ENCODE measurements around the gene USP17L17.
"Not testable (repeated sequence)": the region's sequence is repeated elsewhere in the genome, so short reads cannot be mapped to it uniquely, and the experiment has no call there.

USP17L17 gene

GRCh38 chr4:9243579-9243978 lies at the start of gene USP17L17:
Gene USP17L17, plus strand, starts transcription at chr4:9243879. Its CDS starts 0 bp downstream, at chr4:9243879.
- DNase-seq (ENCODE audit: low read depth); H3K4me3 ChIP-seq (ENCODE audit: low read depth, low read length): not testable (repeated sequence)

GRCh38 chr4:9210357-9210756 lies 33.3 kb upstream of the USP17L17 start, which contains the start of gene USP17L10:
Gene USP17L10, plus strand, starts transcription at chr4:9210657. Its CDS starts 0 bp downstream, at chr4:9210657.
- not testable (repeated sequence) for H3K4me3 ChIP-seq (ENCODE audit: low read depth, low read length); DNase-seq (ENCODE audit: low read depth)

- DNase-seq (ENCODE audit: low read depth); H3K4me3 ChIP-seq (ENCODE audit: low read depth, low read length): not testable (repeated sequence)
Observed at GRCh38 chr4:9214701-9215100, 29.0 kb upstream of the USP17L17 start.

GRCh38 chr4:9215105-9215504 lies 28.6 kb upstream of the USP17L17 start, which contains the start of gene USP17L11:
Gene USP17L11, plus strand, starts transcription at chr4:9215405. Its CDS starts 0 bp downstream, at chr4:9215405.
- H3K4me3 ChIP-seq (ENCODE audit: low read depth, low read length); DNase-seq (ENCODE audit: low read depth): not testable (repeated sequence)

- not testable (repeated sequence) for H3K4me3 ChIP-seq (ENCODE audit: low read depth, low read length); DNase-seq (ENCODE audit: low read depth)
Observed at GRCh38 chr4:9219852-9220251, 23.8 kb upstream of the USP17L17 start, which contains the start of gene USP17L12. Gene USP17L12, plus strand, starts transcription at chr4:9220152. Its CDS starts 0 bp downstream, at chr4:9220152.

GRCh38 chr4:9224596-9224995 lies 19.1 kb upstream of the USP17L17 start, which contains the start of gene USP17L13:
Gene USP17L13, plus strand, starts transcription at chr4:9224896. Its CDS starts 0 bp downstream, at chr4:9224896.
- not testable (repeated sequence) for DNase-seq (ENCODE audit: low read depth); H3K4me3 ChIP-seq (ENCODE audit: low read depth, low read length)

- H3K4me3 ChIP-seq (ENCODE audit: low read depth, low read length); DNase-seq (ENCODE audit: low read depth): not testable (repeated sequence)
Observed at GRCh38 chr4:9230249-9230648, 13.4 kb upstream of the USP17L17 start.

GRCh38 chr4:9234085-9234484 lies 9.6 kb upstream of the USP17L17 start, which contains the start of gene USP17L15:
Gene USP17L15, plus strand, starts transcription at chr4:9234385. Its CDS starts 0 bp downstream, at chr4:9234385.
- not testable (repeated sequence) for DNase-seq (ENCODE audit: low read depth); H3K4me3 ChIP-seq (ENCODE audit: low read depth, low read length)

GRCh38 chr4:9238461-9238860 lies 5.2 kb upstream of the USP17L17 start:
- not testable (repeated sequence) for DNase-seq (ENCODE audit: low read depth); H3K4me3 ChIP-seq (ENCODE audit: low read depth, low read length)

- not testable (repeated sequence) for DNase-seq (ENCODE audit: low read depth); H3K4me3 ChIP-seq (ENCODE audit: low read depth, low read length)
Observed at GRCh38 chr4:9247953-9248680, 4.4 kb downstream of the USP17L17 start, which contains the start of gene USP17L18. Gene USP17L18, plus strand, starts transcription at chr4:9248630. Its CDS starts 0 bp downstream, at chr4:9248630.

- H3K4me3 ChIP-seq (ENCODE audit: low read depth, low read length); DNase-seq (ENCODE audit: low read depth): not testable (repeated sequence)
Observed at GRCh38 chr4:9253078-9253477, 9.4 kb downstream of the USP17L17 start, which contains the start of gene USP17L19. Gene USP17L19, plus strand, starts transcription at chr4:9253378. Its CDS starts 0 bp downstream, at chr4:9253378.

GRCh38 chr4:9257824-9258223 lies 14.1 kb downstream of the USP17L17 start, which contains the start of gene USP17L20:
Gene USP17L20, plus strand, starts transcription at chr4:9258124. Its CDS starts 0 bp downstream, at chr4:9258124.
- not testable (repeated sequence) for DNase-seq (ENCODE audit: low read depth); H3K4me3 ChIP-seq (ENCODE audit: low read depth, low read length)

GRCh38 chr4:9262572-9262971 lies 18.9 kb downstream of the USP17L17 start, which contains the start of gene USP17L21:
Gene USP17L21, plus strand, starts transcription at chr4:9262872. Its CDS starts 0 bp downstream, at chr4:9262872.
- DNase-seq (ENCODE audit: low read depth); H3K4me3 ChIP-seq (ENCODE audit: low read depth, low read length): not testable (repeated sequence)

- not testable (repeated sequence) for DNase-seq (ENCODE audit: low read depth); H3K4me3 ChIP-seq (ENCODE audit: low read depth, low read length)
Observed at GRCh38 chr4:9267319-9267718, 23.6 kb downstream of the USP17L17 start, which contains the start of gene USP17L22. Gene USP17L22, plus strand, starts transcription at chr4:9267619. Its CDS starts 0 bp downstream, at chr4:9267619.

- DNase-seq (ENCODE audit: low read depth); H3K4me3 ChIP-seq (ENCODE audit: low read depth, low read length): not testable (repeated sequence)
Observed at GRCh38 chr4:9271719-9272118, 28.0 kb downstream of the USP17L17 start.

All from choroid plexus epithelial cell (primary cell).